K562 (cell line): ENCODE data around the gene HPS5. TPM values are rescaled to one million over a fixed set of nuclear protein-coding genes. Genes with fewer than 3 reads are reported as not detected.
A peak's percentile ranks its signal among the peaks of the same experiment; 100 is the strongest.

Experiments used
- BACH1 ChIP-seq: fragments of 200-800 bp; sonication (Bioruptor generic); IDR thresholded peaks from 2 replicates; pipeline ENCODE4 v1.6.1; 2016; ENCODE audit warnings: missing genetic modification characterization, missing compliant biosample characterization
- CREB1 ChIP-seq, 2 experiments: sonication (generic) in 1 of 2; formaldehyde crosslinking in 1 of 2; IDR thresholded peaks; 2 replicates each; pipeline versions ENCODE4 v1.6.1 to v1.8.0; 2012 to 2022; ENCODE audit warnings: inconsistent platforms in 1 of 2, mild to moderate bottlenecking in 1 of 2, missing genetic modification reagents in 1 of 2, moderate library complexity in 1 of 2
- ETV5 ChIP-seq: sonication (generic); formaldehyde crosslinking; IDR thresholded peaks from 2 replicates; pipeline ENCODE4 v1.4.0; 2020; ENCODE audit warnings: low read depth, mild to moderate bottlenecking, missing genetic modification reagents
- GMEB1 ChIP-seq: fragments of 250-450 bp; sonication (Bioruptor Pico); IDR thresholded peaks from 2 replicates; pipeline ENCODE4 v1.4.0; 2020; ENCODE audit warnings: mild to moderate bottlenecking
- JUN ChIP-seq, 2 experiments: sonication (generic) in 1 of 2; formaldehyde crosslinking in 1 of 2; IDR thresholded peaks; 2 replicates each; pipeline versions ENCODE4 v1.6.1 to v1.8.0; 2012 to 2022; ENCODE audit warnings: borderline replicate concordance in 2 of 2, mild to moderate bottlenecking in 2 of 2, improper control_type of control experiment in 1 of 2, low read depth in 1 of 2, low read length in 1 of 2, missing genetic modification reagents in 1 of 2
- MAZ ChIP-seq, 2 experiments: fragments of 450-650 bp in 1 of 2; sonication (generic) in 1 of 2; formaldehyde crosslinking; IDR thresholded peaks in 1 of 2; conservative IDR thresholded peaks in 1 of 2; 2 replicates each; pipeline versions ENCODE4 v1.4.0 to v1.5.0; 2020; ENCODE audit warnings: mild to moderate bottlenecking in 1 of 2, missing genetic modification reagents in 1 of 2
- POLR2AphosphoS5 ChIP-seq: IDR thresholded peaks from 2 replicates; pipeline ENCODE4 v1.6.1; 2011; ENCODE audit warnings: mild to moderate bottlenecking, low read depth, low read length, moderate library complexity; ENCODE audit not compliant: control insufficient read depth, insufficient read depth
- PTRF ChIP-seq: fragments of 450-650 bp; IDR thresholded peaks from 2 replicates; pipeline ENCODE4 v1.6.1; 2016; ENCODE audit warnings: mild to moderate bottlenecking, missing genetic modification characterization, missing compliant biosample characterization
- SAFB2 ChIP-seq: fragments of 200-400 bp; formaldehyde crosslinking; IDR thresholded peaks from 2 replicates; pipeline ENCODE4 v1.6.1; 2018; ENCODE audit warnings: borderline replicate concordance, low read length, low read depth, moderate library complexity; ENCODE audit not compliant: severe bottlenecking
- SMARCA5 ChIP-seq: fragments of 450-650 bp; IDR thresholded peaks from 2 replicates; pipeline ENCODE4 v1.6.1; 2016
- SRF ChIP-seq, 2 experiments: fragments of 250-450, 450-650 bp in 1 of 2; sonication (Bioruptor Pico) in 1 of 2; sonication (generic) in 1 of 2; formaldehyde crosslinking; IDR thresholded peaks; 2 replicates each; pipeline versions ENCODE4 v1.5.0 to v1.5.1; 2020 to 2022; ENCODE audit warnings: mild to moderate bottlenecking in 1 of 2, missing genetic modification reagents in 1 of 2
- STAT5B ChIP-seq: fragments of 250-450 bp; sonication (Bioruptor Pico); IDR thresholded peaks from 2 replicates; pipeline ENCODE4 v1.8.0; 2021; ENCODE audit warnings: mild to moderate bottlenecking, inconsistent platforms
- TEAD4 ChIP-seq, 2 experiments: sonication (generic) in 1 of 2; formaldehyde crosslinking in 1 of 2; IDR thresholded peaks; 2 replicates each; pipeline versions ENCODE4 v1.6.1 to v1.8.0; 2012 to 2022; ENCODE audit warnings: borderline replicate concordance in 1 of 2, inconsistent platforms in 1 of 2, low read length in 1 of 2, mild to moderate bottlenecking in 1 of 2, missing genetic modification reagents in 1 of 2
- TRIM24 ChIP-seq, 2 experiments: fragments of 450-650 bp; IDR thresholded peaks; 2 replicates each; pipeline ENCODE4 v1.6.1; 2016
- YY1 ChIP-seq, 3 experiments: IDR thresholded peaks; 2 replicates each; pipeline ENCODE4 v1.6.1; 2011; ENCODE audit warnings: low read length in 2 of 3, mild to moderate bottlenecking in 2 of 3, moderate library complexity in 2 of 3, borderline replicate concordance in 1 of 3, control low read depth in 1 of 3, low read depth in 1 of 3; ENCODE audit not compliant: insufficient read depth in 3 of 3, insufficient replicate concordance in 2 of 3, control insufficient read depth in 1 of 3, insufficient read length in 1 of 3; ENCODE audit errors: extremely low read depth in 1 of 3
- ZBTB1 ChIP-seq: sonication (generic); formaldehyde crosslinking; IDR thresholded peaks from 2 replicates; pipeline ENCODE4 v1.8.1; 2023; ENCODE audit warnings: missing genetic modification reagents, low read depth, mild to moderate bottlenecking, borderline replicate concordance
- ZBTB8A ChIP-seq: fragments of 450-650 bp; IDR thresholded peaks from 2 replicates; pipeline ENCODE4 v1.6.1; 2018; ENCODE audit warnings: mild to moderate bottlenecking, moderate library complexity; ENCODE audit not compliant: partially characterized antibody
- ZNF354B ChIP-seq: fragments of 250-450 bp; sonication (Bioruptor Pico); IDR thresholded peaks from 2 replicates; pipeline ENCODE4 v1.4.0; 2020
- polyA plus RNA-seq, 8 experiments: library from polyadenylated mRNA; depleted of rRNA in 4 of 8; stranded (reverse) in 5 of 8; unstranded in 3 of 8; fragments of >200 nt; fragmentation: Nextera tagmentation in 2 of 8; fragmentation: Illumina TruSeq in 1 of 8; extraction: Ambion mirVana in 2 of 8; extraction: Trizol in 1 of 8; gene quantifications; 2 replicates each; pipeline versions ENCODE4 v1.2.1 to v1.2.3, GENCODE V29; 2011 to 2014; ENCODE audit warnings: inconsistent platforms in 1 of 8, missing spikeins in 1 of 8
- total RNA-seq, 7 experiments: library from RNA; depleted of rRNA in 6 of 7; stranded (reverse); fragments of >200 nt in 6 of 7; fragmentation: Illumina TruSeq in 2 of 7; extraction: Trizol in 2 of 7; gene quantifications; 2 replicates each; pipeline versions ENCODE4 v1.2.1 to v1.2.3, GENCODE V29; 2011 to 2021; ENCODE audit warnings: low replicate concordance in 1 of 7
- TF ChIP-seq, protein P1 (sequence below): fragments of 450-650 bp; IDR thresholded peaks from 2 replicates; pipeline ENCODE4 v1.6.1; 2016; ENCODE audit warnings: mild to moderate bottlenecking
- TF ChIP-seq, protein P2 (sequence below), 2 experiments: fragments of 250-450 bp in 1 of 2; fragments of 450-650 bp in 1 of 2; sonication (Bioruptor Pico) in 1 of 2; IDR thresholded peaks; 2 replicates each; pipeline versions ENCODE4 v1.6.1 to v1.8.0; 2016 to 2021; ENCODE audit warnings: mild to moderate bottlenecking in 2 of 2, moderate library complexity in 2 of 2, missing compliant biosample characterization in 1 of 2, missing genetic modification characterization in 1 of 2

HPS5 gene
- total and polyA plus RNA-seq, 9 of the 15 experiments (the other 6 are each of a cell fraction or from before 2014, with no cell fraction given) = 12.2 to 28.1 (median 16.8) TPM

GRCh38 chr11:18329196-18329870, 7.4 kb upstream of the HPS5 start (continued):
- TF ChIP-seq MAZ (CRISPR knock-in tag; conservative IDR thresholded peaks at IDR 0.05 in 1 of 2, IDR thresholded peaks at IDR 0.05 in 1 of 2) (no peak), SMARCA5 (0 out of 2 replicates have a peak, but pooled peaks have one; percentile 17), ZNF354B (CRISPR knock-in tag) (no peak), PTRF (tag) (0 out of 2 replicates have a peak, but pooled peaks have one; percentile 9), ZBTB8A (no peak), JUN (IDR thresholded peaks at IDR 0.05; ENCODE audit: borderline replicate concordance, low read depth, low read length) (peak; percentile 35; the same call in 1 of the 2 replicates), JUN (CRISPR knock-in tag; IDR thresholded peaks at IDR 0.05; ENCODE audit: borderline replicate concordance) (no peak), YY1 (IDR thresholded peaks at IDR 0.05; ENCODE audit: borderline replicate concordance in 1 of 3, control insufficient read depth in 1 of 3, extremely low read depth in 1 of 3, insufficient read depth in 3 of 3, insufficient read length in 1 of 3, insufficient replicate concordance in 2 of 3, low read depth in 1 of 3, low read length in 2 of 3) (peak in 1 of 3 experiments; percentile 28), STAT5B (CRISPR knock-in tag) (no peak), ETV5 (CRISPR knock-in tag) (0 out of 2 replicates have a peak, but pooled peaks have one; percentile 55), SRF (CRISPR knock-in tag; IDR thresholded peaks at IDR 0.05) (no peak), ZBTB1 (CRISPR knock-in tag) (no peak), BACH1 (tag) (peak; percentile 93), TEAD4 (IDR thresholded peaks at IDR 0.05; ENCODE audit: low read length) (peak; percentile 63; the same call in 1 of the 2 replicates), TEAD4 (CRISPR knock-in tag; IDR thresholded peaks at IDR 0.05; ENCODE audit: borderline replicate concordance) (no peak), CREB1 (IDR thresholded peaks at IDR 0.05) (no peak), CREB1 (CRISPR knock-in tag; IDR thresholded peaks at IDR 0.05) (no peak), POLR2AphosphoS5 (0 out of 2 replicates have a peak, but pooled peaks have one; percentile 40), SAFB2 (no peak), TRIM24 (IDR thresholded peaks at IDR 0.05) (peak; percentile 59 to 65), GMEB1 (CRISPR knock-in tag) (no peak)
- TF ChIP-seq, protein P1, sequence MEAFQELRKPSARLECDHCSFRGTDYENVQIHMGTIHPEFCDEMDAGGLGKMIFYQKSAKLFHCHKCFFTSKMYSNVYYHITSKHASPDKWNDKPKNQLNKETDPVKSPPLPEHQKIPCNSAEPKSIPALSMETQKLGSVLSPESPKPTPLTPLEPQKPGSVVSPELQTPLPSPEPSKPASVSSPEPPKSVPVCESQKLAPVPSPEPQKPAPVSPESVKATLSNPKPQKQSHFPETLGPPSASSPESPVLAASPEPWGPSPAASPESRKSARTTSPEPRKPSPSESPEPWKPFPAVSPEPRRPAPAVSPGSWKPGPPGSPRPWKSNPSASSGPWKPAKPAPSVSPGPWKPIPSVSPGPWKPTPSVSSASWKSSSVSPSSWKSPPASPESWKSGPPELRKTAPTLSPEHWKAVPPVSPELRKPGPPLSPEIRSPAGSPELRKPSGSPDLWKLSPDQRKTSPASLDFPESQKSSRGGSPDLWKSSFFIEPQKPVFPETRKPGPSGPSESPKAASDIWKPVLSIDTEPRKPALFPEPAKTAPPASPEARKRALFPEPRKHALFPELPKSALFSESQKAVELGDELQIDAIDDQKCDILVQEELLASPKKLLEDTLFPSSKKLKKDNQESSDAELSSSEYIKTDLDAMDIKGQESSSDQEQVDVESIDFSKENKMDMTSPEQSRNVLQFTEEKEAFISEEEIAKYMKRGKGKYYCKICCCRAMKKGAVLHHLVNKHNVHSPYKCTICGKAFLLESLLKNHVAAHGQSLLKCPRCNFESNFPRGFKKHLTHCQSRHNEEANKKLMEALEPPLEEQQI = no peak
- TF ChIP-seq, protein P2, sequence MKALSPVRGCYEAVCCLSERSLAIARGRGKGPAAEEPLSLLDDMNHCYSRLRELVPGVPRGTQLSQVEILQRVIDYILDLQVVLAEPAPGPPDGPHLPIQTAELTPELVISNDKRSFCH (CRISPR knock-in tag; IDR thresholded peaks at IDR 0.05) = no peak
- TF ChIP-seq, protein P2 (tag; IDR thresholded peaks at IDR 0.05) = no peak
